WTC11 (cell line): Measurements from ENCODE around the gene MED15. TPM values are rescaled to one million over a fixed set of nuclear protein-coding genes. Genes with fewer than 3 reads are reported as not detected.

ENCODE experiments used
- ATAC-seq: fragments of 200-7000 bp; cut with Tn5 transposase; 2 replicates; pipeline ENCODE4 v1.10.0; 2021; ENCODE audit warnings: mild to moderate bottlenecking, moderate library complexity
- CTCF ChIA-PET: fragments of 300-600 bp; sonication (Branson Sonifier 250); formaldehyde crosslinking; loops from one replicate; lab custom pipeline; 2021; ENCODE audit warnings: antibody characterized with exemption; lab: Charles Lee
- POLR2A ChIA-PET: fragments of 350-600 bp; sonication (Branson Sonifier 250); formaldehyde crosslinking; loops from one replicate; lab custom pipeline; 2021; ENCODE audit warnings: antibody characterized with exemption; lab: Charles Lee
- DNase-seq: peaks from one replicate; pipeline ENCODE4 v3.0.0; 2021; ENCODE audit warnings: low spot score
- H3K27ac Mint-ChIP-seq: 2 replicates; pipeline ENCODE4 v1.8.0; 2021; ENCODE audit warnings: mixed read lengths
- H3K27me3 Mint-ChIP-seq: 2 replicates; pipeline ENCODE4 v1.8.0; 2021; ENCODE audit warnings: low read depth, mild to moderate bottlenecking, moderate library complexity, mixed read lengths
- H3K36me3 Mint-ChIP-seq: 2 replicates; pipeline ENCODE4 v1.8.0; 2021; ENCODE audit warnings: mixed read lengths
- H3K4me1 Mint-ChIP-seq: 2 replicates; pipeline ENCODE4 v1.8.0; 2022; ENCODE audit warnings: mixed read lengths
- H3K4me3 Mint-ChIP-seq: 2 replicates; pipeline ENCODE4 v1.8.0; 2021; ENCODE audit warnings: mild to moderate bottlenecking, moderate library complexity, mixed read lengths
- H3K9me3 Mint-ChIP-seq: 2 replicates; pipeline ENCODE4 v1.8.0; 2021; ENCODE audit warnings: mixed read lengths
- EMX1 ChIP-seq: fragments of 250-450 bp; sonication (Bioruptor Pico); IDR thresholded peaks from 2 replicates; pipeline ENCODE4 v1.8.0; 2021; ENCODE audit warnings: mild to moderate bottlenecking
- FOXJ3 ChIP-seq: sonication (generic); formaldehyde crosslinking; IDR thresholded peaks from 2 replicates; pipeline ENCODE4 v1.9.0; 2021; ENCODE audit warnings: missing genetic modification reagents, mild to moderate bottlenecking, borderline replicate concordance
- FOXK1 ChIP-seq: sonication (generic); formaldehyde crosslinking; IDR thresholded peaks from 2 replicates; pipeline ENCODE4 v1.8.0; 2022; ENCODE audit warnings: mild to moderate bottlenecking, moderate library complexity, missing genetic modification reagents
- JAZF1 ChIP-seq: fragments of 250-450 bp; sonication (Bioruptor Pico); IDR thresholded peaks from 2 replicates; pipeline ENCODE4 v1.9.0; 2021; ENCODE audit warnings: moderate library complexity, mild to moderate bottlenecking, inconsistent platforms
- MYBL2 ChIP-seq: sonication (generic); formaldehyde crosslinking; IDR thresholded peaks from 2 replicates; pipeline ENCODE4 v1.8.1; 2023; ENCODE audit warnings: mild to moderate bottlenecking, moderate library complexity, missing genetic modification reagents
- SOX15 ChIP-seq: fragments of 250-450 bp; sonication (Bioruptor Pico); IDR thresholded peaks from 2 replicates; pipeline ENCODE4 v1.9.0; 2021; ENCODE audit warnings: mild to moderate bottlenecking
- SP1 ChIP-seq: sonication (generic); formaldehyde crosslinking; conservative IDR thresholded peaks from 2 replicates; pipeline ENCODE4 v1.8.1; 2022; ENCODE audit warnings: missing genetic modification reagents
- TEAD4 ChIP-seq: sonication (generic); formaldehyde crosslinking; IDR thresholded peaks from 2 replicates; pipeline ENCODE4 v1.8.0; 2022; ENCODE audit warnings: mild to moderate bottlenecking, missing genetic modification reagents
- ZNF121 ChIP-seq: sonication (generic); formaldehyde crosslinking; IDR thresholded peaks from 2 replicates; pipeline ENCODE4 v1.8.0; 2023; ENCODE audit warnings: missing genetic modification reagents
- ZNF232 ChIP-seq: sonication (generic); formaldehyde crosslinking; IDR thresholded peaks from 2 replicates; pipeline ENCODE4 v1.8.0; 2022; ENCODE audit warnings: mild to moderate bottlenecking, missing genetic modification reagents
- total RNA-seq: library from RNA; stranded (reverse); gene quantifications from 3 replicates; pipeline ENCODE4 v1.2.3, GENCODE V29; 2021
- TF ChIP-seq, protein P1 (sequence below): sonication (generic); formaldehyde crosslinking; IDR thresholded peaks from 2 replicates; pipeline ENCODE4 v1.8.0; 2022; ENCODE audit warnings: mild to moderate bottlenecking, missing genetic modification reagents
- TF ChIP-seq, protein P2 (sequence below): fragments of 250-450 bp; sonication (Bioruptor Pico); IDR thresholded peaks from 2 replicates; pipeline ENCODE4 v1.9.0; 2021; ENCODE audit warnings: mild to moderate bottlenecking, borderline replicate concordance
- TF ChIP-seq, protein P3 (sequence below): fragments of 250-450 bp; sonication (Bioruptor Pico); IDR thresholded peaks from 2 replicates; pipeline ENCODE4 v1.8.0; 2021; ENCODE audit warnings: mild to moderate bottlenecking
- TF ChIP-seq, protein P4 (sequence below): sonication (generic); formaldehyde crosslinking; IDR thresholded peaks from 2 replicates; pipeline ENCODE4 v1.8.0; 2022; ENCODE audit warnings: mild to moderate bottlenecking, missing genetic modification reagents
- TF ChIP-seq, protein P5 (sequence below): sonication (generic); formaldehyde crosslinking; IDR thresholded peaks from 2 replicates; pipeline ENCODE4 v1.8.0; 2022; ENCODE audit warnings: mild to moderate bottlenecking, missing genetic modification reagents
- TF ChIP-seq, protein P6 (sequence below): sonication (generic); formaldehyde crosslinking; IDR thresholded peaks from 2 replicates; pipeline ENCODE4 v1.8.1; 2023; ENCODE audit warnings: mild to moderate bottlenecking, missing genetic modification reagents, moderate library complexity

The MED15 gene
- total RNA-seq, 1 experiment from 2014 or later, result 67.7 TPM

DNA sequence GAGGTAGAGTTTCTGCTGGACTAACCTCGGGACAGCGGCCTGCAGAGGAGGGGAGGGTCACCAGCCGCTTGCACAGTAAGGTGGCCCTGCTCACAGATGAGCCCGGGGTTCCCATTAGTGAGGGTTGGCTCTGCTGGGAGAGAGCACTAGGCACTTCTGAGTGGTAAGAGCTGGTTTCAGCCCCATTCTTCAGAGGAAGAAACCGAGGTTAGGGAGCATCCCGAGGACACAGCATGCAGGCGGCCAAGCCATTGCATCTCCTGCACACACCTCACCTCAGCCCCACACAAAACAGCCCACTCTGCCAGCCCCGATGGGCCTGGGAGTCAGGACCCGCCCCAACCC lies 99.3 kb downstream of the MED15 start:
- Mint-ChIP-seq H3K27me3 (no peaks in the 10 kb centered on the region), H3K36me3 (no peaks in the 10 kb centered on the region), H3K9me3 (no peaks in the 10 kb centered on the region), H3K27ac (no peak overlapping the region), H3K4me3 (no peak overlapping the region), H3K4me1 (peaks cover 12% of the 10 kb centered on the region)
- DNase-seq (no peak), ATAC-seq (no peak)
- CTCF ChIA-PET, result interaction anchor here (0.6 to 3.4 kb wide), 16 partner anchors 10 to 237 kb away, joined by 3 to 18 read pairs (median 4); no protein-coding TSS in a partner anchor
- TF ChIP-seq, protein P1, sequence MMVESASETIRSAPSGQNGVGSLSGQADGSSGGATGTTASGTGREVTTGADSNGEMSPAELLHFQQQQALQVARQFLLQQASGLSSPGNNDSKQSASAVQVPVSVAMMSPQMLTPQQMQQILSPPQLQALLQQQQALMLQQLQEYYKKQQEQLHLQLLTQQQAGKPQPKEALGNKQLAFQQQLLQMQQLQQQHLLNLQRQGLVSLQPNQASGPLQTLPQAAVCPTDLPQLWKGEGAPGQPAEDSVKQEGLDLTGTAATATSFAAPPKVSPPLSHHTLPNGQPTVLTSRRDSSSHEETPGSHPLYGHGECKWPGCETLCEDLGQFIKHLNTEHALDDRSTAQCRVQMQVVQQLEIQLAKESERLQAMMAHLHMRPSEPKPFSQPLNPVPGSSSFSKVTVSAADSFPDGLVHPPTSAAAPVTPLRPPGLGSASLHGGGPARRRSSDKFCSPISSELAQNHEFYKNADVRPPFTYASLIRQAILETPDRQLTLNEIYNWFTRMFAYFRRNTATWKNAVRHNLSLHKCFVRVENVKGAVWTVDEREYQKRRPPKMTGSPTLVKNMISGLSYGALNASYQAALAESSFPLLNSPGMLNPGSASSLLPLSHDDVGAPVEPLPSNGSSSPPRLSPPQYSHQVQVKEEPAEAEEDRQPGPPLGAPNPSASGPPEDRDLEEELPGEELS (CRISPR knock-in tag), result no peak
- TF ChIP-seq SP1 (CRISPR knock-in tag) (no peak), ZNF232 (CRISPR knock-in tag) (no peak), JAZF1 (CRISPR knock-in tag) (no peak), MYBL2 (CRISPR knock-in tag) (no peak), TEAD4 (no peak), FOXJ3 (no peak)
- TF ChIP-seq, protein P2, sequence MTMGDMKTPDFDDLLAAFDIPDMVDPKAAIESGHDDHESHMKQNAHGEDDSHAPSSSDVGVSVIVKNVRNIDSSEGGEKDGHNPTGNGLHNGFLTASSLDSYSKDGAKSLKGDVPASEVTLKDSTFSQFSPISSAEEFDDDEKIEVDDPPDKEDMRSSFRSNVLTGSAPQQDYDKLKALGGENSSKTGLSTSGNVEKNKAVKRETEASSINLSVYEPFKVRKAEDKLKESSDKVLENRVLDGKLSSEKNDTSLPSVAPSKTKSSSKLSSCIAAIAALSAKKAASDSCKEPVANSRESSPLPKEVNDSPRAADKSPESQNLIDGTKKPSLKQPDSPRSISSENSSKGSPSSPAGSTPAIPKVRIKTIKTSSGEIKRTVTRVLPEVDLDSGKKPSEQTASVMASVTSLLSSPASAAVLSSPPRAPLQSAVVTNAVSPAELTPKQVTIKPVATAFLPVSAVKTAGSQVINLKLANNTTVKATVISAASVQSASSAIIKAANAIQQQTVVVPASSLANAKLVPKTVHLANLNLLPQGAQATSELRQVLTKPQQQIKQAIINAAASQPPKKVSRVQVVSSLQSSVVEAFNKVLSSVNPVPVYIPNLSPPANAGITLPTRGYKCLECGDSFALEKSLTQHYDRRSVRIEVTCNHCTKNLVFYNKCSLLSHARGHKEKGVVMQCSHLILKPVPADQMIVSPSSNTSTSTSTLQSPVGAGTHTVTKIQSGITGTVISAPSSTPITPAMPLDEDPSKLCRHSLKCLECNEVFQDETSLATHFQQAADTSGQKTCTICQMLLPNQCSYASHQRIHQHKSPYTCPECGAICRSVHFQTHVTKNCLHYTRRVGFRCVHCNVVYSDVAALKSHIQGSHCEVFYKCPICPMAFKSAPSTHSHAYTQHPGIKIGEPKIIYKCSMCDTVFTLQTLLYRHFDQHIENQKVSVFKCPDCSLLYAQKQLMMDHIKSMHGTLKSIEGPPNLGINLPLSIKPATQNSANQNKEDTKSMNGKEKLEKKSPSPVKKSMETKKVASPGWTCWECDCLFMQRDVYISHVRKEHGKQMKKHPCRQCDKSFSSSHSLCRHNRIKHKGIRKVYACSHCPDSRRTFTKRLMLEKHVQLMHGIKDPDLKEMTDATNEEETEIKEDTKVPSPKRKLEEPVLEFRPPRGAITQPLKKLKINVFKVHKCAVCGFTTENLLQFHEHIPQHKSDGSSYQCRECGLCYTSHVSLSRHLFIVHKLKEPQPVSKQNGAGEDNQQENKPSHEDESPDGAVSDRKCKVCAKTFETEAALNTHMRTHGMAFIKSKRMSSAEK (CRISPR knock-in tag), result no peak
- TF ChIP-seq, protein P3, sequence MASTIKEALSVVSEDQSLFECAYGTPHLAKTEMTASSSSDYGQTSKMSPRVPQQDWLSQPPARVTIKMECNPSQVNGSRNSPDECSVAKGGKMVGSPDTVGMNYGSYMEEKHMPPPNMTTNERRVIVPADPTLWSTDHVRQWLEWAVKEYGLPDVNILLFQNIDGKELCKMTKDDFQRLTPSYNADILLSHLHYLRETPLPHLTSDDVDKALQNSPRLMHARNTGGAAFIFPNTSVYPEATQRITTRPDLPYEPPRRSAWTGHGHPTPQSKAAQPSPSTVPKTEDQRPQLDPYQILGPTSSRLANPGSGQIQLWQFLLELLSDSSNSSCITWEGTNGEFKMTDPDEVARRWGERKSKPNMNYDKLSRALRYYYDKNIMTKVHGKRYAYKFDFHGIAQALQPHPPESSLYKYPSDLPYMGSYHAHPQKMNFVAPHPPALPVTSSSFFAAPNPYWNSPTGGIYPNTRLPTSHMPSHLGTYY, result no peak
- TF ChIP-seq, all 79 proteins: peak for 0
- POLR2A ChIA-PET, result no interaction called here

DNA sequence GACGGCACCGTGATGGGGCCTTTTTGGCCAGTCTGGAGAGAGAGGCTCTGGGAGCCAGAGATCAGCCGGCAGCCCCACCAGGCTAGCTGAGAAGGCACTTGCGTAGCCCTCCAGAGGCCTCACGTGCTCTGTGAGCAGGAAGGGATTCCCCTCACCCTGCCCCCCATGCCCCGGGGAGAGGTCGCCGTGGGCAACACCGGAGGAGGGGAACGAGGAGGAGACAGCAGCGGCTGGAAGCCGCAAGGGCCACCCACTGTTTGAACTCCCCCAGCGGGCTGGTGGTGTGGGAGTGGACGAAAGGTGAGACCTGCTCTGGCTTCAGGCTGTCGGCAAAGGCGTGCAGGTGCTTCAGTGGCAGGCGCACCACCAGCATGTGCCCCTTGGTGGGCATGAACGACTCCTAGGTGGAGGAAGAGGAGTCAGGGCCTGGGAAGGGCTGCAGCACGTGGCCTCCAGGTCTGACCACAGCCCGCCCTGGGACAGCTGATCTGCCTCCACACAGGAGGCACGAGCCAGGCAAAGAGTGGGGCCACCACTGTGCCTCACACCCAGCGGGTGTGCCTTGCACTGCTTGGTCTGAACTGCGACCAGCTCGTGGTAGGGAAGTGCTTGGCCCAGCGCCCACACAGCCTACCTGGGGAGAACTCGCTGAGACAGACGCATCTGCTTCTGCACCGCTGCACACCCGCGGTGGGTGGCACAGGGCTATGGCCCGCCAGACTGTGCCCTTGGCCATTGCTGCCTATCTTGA lies 99.9 kb downstream of the MED15 start:
- ATAC-seq (peak; percentile 3; the same call in 1 of the 2 replicates), DNase-seq (no peak)
- H3K4me3 Mint-ChIP-seq, result no peak overlapping the region
- H3K36me3 Mint-ChIP-seq, result no peaks in the 10 kb centered on the region
- H3K27ac Mint-ChIP-seq, result no peak overlapping the region
- no peaks in the 10 kb centered on the region for H3K9me3 Mint-ChIP-seq
- POLR2A ChIA-PET, result no interaction called here
- TF ChIP-seq, protein P4, sequence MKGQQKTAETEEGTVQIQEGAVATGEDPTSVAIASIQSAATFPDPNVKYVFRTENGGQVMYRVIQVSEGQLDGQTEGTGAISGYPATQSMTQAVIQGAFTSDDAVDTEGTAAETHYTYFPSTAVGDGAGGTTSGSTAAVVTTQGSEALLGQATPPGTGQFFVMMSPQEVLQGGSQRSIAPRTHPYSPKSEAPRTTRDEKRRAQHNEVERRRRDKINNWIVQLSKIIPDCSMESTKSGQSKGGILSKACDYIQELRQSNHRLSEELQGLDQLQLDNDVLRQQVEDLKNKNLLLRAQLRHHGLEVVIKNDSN (CRISPR knock-in tag), result no peak
- TF ChIP-seq SOX15, result no peak
- TF ChIP-seq, protein P5, sequence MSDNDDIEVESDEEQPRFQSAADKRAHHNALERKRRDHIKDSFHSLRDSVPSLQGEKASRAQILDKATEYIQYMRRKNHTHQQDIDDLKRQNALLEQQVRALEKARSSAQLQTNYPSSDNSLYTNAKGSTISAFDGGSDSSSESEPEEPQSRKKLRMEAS (CRISPR knock-in tag), result 0 out of 2 replicates have a peak, but pooled peaks have one; percentile 20
- no peak for TF ChIP-seq ZNF121 (CRISPR knock-in tag)
- TF ChIP-seq, protein P6, sequence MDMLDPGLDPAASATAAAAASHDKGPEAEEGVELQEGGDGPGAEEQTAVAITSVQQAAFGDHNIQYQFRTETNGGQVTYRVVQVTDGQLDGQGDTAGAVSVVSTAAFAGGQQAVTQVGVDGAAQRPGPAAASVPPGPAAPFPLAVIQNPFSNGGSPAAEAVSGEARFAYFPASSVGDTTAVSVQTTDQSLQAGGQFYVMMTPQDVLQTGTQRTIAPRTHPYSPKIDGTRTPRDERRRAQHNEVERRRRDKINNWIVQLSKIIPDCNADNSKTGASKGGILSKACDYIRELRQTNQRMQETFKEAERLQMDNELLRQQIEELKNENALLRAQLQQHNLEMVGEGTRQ, result no peak
- no peak for TF ChIP-seq EMX1 (CRISPR knock-in tag)
- TF ChIP-seq FOXK1 (CRISPR knock-in tag), result no peak
- peaks cover 12% of the 10 kb centered on the region for H3K4me1 Mint-ChIP-seq
- H3K27me3 Mint-ChIP-seq, result no peaks in the 10 kb centered on the region
- CTCF ChIA-PET, result interaction anchor here (1.2 to 3.4 kb wide), 6 partner anchors 15 to 189 kb away, joined by 3 to 18 read pairs (median 10); no protein-coding TSS in a partner anchor
